Neural cell (in vitro differentiated cells): ENCODE results near the gene SLC23A3. TPM values are rescaled to one million over a fixed set of nuclear protein-coding genes. Genes with fewer than 3 reads are reported as not detected.

Experiments
- H2AFZ ChIP-seq: fragments of 200-600, 300-800 bp; sonication (generic), shearing (Covaris generic); 2 replicates; pipeline ENCODE4 v1.6.0; 2014; ENCODE audit warnings: low read depth, mild to moderate bottlenecking, antibody characterized with exemption, low read length, moderate library complexity
- H3F3A ChIP-seq: fragments of 200-600 bp; shearing (Covaris generic); 2 replicates; pipeline ENCODE4 v1.6.1; 2016; ENCODE audit warnings: mild to moderate bottlenecking, moderate library complexity, mixed read lengths, antibody characterized with exemption, low read length; ENCODE audit not compliant: insufficient read depth, poor library complexity, severe bottlenecking
- H3K27ac ChIP-seq: fragments of 200-600, 300-800 bp; sonication (generic), shearing (Covaris generic); 2 replicates; pipeline ENCODE4 v1.5.1; 2014; ENCODE audit warnings: mild to moderate bottlenecking, low read length, moderate library complexity
- H3K27me3 ChIP-seq: fragments of 300-800, 200-600 bp; sonication (generic), shearing (Covaris generic); 2 replicates; pipeline ENCODE4 v1.6.0; 2014; ENCODE audit warnings: mild to moderate bottlenecking, low read depth, low read length, moderate library complexity; ENCODE audit not compliant: insufficient read depth
- H3K36me3 ChIP-seq: fragments of 300-800, 200-600 bp; sonication (generic), shearing (Covaris generic); 2 replicates; pipeline ENCODE4 v1.5.1; 2014; ENCODE audit warnings: mild to moderate bottlenecking, antibody characterized with exemption, low read length, moderate library complexity; ENCODE audit not compliant: insufficient read depth
- H3K4me2 ChIP-seq: fragments of 300-800, 200-600 bp; sonication (generic), shearing (Covaris generic); 2 replicates; pipeline ENCODE4 v1.6.0; 2014; ENCODE audit warnings: mild to moderate bottlenecking, low read length
- H3K4me3 ChIP-seq: fragments of 300-800, 200-600 bp; sonication (generic), shearing (Covaris generic); 2 replicates; pipeline ENCODE4 v1.5.1; 2014; ENCODE audit warnings: mild to moderate bottlenecking, low read length, moderate library complexity
- H3K79me2 ChIP-seq: fragments of 200-600 bp; shearing (Covaris generic); replicated peaks from 2 replicates; pipeline ENCODE4 v1.6.0; 2014; ENCODE audit warnings: mild to moderate bottlenecking, low read length, moderate library complexity; ENCODE audit not compliant: insufficient read depth
- H3K9ac ChIP-seq: fragments of 300-800, 200-600 bp; sonication (generic), shearing (Covaris generic); 2 replicates; pipeline ENCODE4 v1.6.1; 2016; ENCODE audit warnings: mild to moderate bottlenecking, low read length, mixed read lengths
- H3K9me2 ChIP-seq: fragments of 200-600 bp; shearing (Covaris generic); 2 replicates; pipeline ENCODE4 v1.6.1; 2016; ENCODE audit warnings: mild to moderate bottlenecking, low read length, mixed read lengths; ENCODE audit not compliant: insufficient read depth
- H3K9me3 ChIP-seq: fragments of 200-600, 300-800 bp; sonication (generic), shearing (Covaris generic); 2 replicates; pipeline ENCODE4 v1.6.1; 2016; ENCODE audit warnings: mild to moderate bottlenecking, mixed run types, low read length, moderate library complexity, mixed read lengths
- H4K20me1 ChIP-seq: fragments of 200-600 bp; shearing (Covaris generic); 2 replicates; pipeline ENCODE4 v1.6.1; 2016; ENCODE audit warnings: mild to moderate bottlenecking, mixed run types; ENCODE audit not compliant: insufficient read depth
- CTCF ChIP-seq: fragments of 450-650 bp; IDR thresholded peaks from 2 replicates; pipeline ENCODE4 v1.5.1; 2014; ENCODE audit warnings: antibody characterized with exemption, mild to moderate bottlenecking, moderate library complexity; ENCODE audit not compliant: poor library complexity, severe bottlenecking
- EP300 ChIP-seq: fragments of 450-650 bp; conservative IDR thresholded peaks from 2 replicates; pipeline ENCODE4 v1.6.1; 2014; ENCODE audit warnings: antibody characterized with exemption, mild to moderate bottlenecking, moderate library complexity; ENCODE audit not compliant: poor library complexity, severe bottlenecking
- EZH2 ChIP-seq: fragments of 200-600, 300-800 bp; shearing (Covaris generic), sonication (generic); IDR thresholded peaks from 2 replicates; pipeline ENCODE4 v1.6.1; 2014; ENCODE audit warnings: antibody characterized with exemption, low read length, borderline replicate concordance, mild to moderate bottlenecking; ENCODE audit not compliant: insufficient read depth, poor library complexity, severe bottlenecking
- MXI1 ChIP-seq: fragments of 450-650 bp; conservative IDR thresholded peaks from 2 replicates; pipeline ENCODE4 v1.6.1; 2014; ENCODE audit warnings: antibody characterized with exemption, mild to moderate bottlenecking; ENCODE audit not compliant: poor library complexity, severe bottlenecking
- POLR2AphosphoS5 ChIP-seq: IDR thresholded peaks from 2 replicates; pipeline ENCODE4 v1.6.1; 2012
- RAD21 ChIP-seq: fragments of 450-650 bp; conservative IDR thresholded peaks from 2 replicates; pipeline ENCODE4 v1.6.1; 2014; ENCODE audit warnings: antibody characterized with exemption, mild to moderate bottlenecking, moderate library complexity
- SMC3 ChIP-seq: fragments of 450-650 bp; conservative IDR thresholded peaks from 2 replicates; pipeline ENCODE4 v1.6.1; 2014; ENCODE audit warnings: antibody characterized with exemption, mild to moderate bottlenecking, moderate library complexity; ENCODE audit not compliant: poor library complexity
- TAF1 ChIP-seq: IDR thresholded peaks from 2 replicates; pipeline ENCODE4 v1.6.1; 2012; ENCODE audit warnings: low read depth
- polyA plus RNA-seq: library from polyadenylated mRNA; depleted of rRNA; stranded (reverse); fragments of >200 nt; gene quantifications from 2 replicates; pipeline ENCODE4 v1.2.3, GENCODE V29; 2014
- TF ChIP-seq, protein P1 (sequence below): IDR thresholded peaks from 2 replicates; pipeline ENCODE4 v1.6.1; 2012; ENCODE audit warnings: borderline replicate concordance

The SLC23A3 gene
- polyA plus RNA-seq, 1 donor from 2014 or later = 0.28 TPM

DNA sequence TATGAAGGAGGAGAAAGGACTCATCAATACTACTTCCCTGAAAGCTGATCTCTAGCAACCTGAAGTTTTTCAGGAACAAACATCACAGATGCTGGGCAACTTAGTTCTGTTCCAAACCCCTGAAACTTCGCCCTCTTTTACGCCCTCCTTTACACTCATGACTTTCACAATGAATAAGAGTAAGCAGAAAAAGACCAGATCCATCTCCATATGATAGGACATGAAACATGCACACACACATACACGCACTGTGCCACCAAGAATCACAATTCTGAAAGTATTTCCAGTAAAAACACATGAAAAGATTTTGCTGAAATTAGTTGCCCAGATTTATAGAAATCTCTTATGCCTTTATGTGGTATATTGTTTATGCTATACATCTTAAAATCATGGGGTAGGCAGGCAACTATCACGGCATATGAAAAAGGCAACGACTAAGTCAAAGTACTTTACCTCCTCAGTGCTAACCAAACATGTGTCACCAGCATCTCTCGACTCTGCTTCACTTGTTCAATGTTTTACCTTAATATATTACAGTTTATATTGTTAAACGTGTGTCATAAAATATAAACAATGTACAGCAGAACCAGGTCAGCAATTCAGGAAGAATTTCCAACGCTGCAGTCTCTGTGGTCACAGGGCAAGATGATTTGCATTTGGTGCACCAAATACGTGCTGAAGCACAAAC, 57.0 kb downstream of the SLC23A3 start:
- H3K36me3 ChIP-seq = no peaks in the 10 kb centered on the region

DNA sequence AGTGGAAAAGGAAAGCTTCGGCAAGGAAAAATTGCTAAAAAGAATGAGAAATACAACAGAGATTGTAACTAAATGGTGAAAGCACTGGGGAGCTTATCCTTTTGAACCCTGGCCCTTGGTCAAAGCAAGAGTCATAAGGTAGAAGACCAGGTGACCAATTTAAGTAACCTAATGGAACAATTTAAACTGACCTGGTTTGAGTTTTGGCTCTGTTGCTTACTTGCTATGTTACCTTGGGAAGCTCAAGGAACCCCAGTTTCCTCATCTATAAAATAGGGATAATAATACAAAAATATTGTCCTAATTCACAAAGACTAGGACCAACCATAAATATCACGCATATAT, 57.8 kb downstream of the SLC23A3 start:
- Histone ChIP-seq H3K4me2 (no peak overlapping the region), H3K4me3 (no peak overlapping the region), H3K9me3 (no peaks in the 10 kb centered on the region), H3K9ac (no peak overlapping the region), H3K27me3 (no peaks in the 10 kb centered on the region), H4K20me1 (no peaks in the 10 kb centered on the region), H3K9me2 (no peaks in the 10 kb centered on the region), H3K27ac (no peak overlapping the region), H2AFZ (no peak overlapping the region), H3F3A (no peaks in the 10 kb centered on the region), H3K36me3 (no peaks in the 10 kb centered on the region), H3K79me2 (no peaks in the 10 kb centered on the region)
- TF ChIP-seq SMC3 = no peak
- no peak for TF ChIP-seq EP300
- TF ChIP-seq CTCF = no peak
- no peak for TF ChIP-seq TAF1
- TF ChIP-seq, protein P1, sequence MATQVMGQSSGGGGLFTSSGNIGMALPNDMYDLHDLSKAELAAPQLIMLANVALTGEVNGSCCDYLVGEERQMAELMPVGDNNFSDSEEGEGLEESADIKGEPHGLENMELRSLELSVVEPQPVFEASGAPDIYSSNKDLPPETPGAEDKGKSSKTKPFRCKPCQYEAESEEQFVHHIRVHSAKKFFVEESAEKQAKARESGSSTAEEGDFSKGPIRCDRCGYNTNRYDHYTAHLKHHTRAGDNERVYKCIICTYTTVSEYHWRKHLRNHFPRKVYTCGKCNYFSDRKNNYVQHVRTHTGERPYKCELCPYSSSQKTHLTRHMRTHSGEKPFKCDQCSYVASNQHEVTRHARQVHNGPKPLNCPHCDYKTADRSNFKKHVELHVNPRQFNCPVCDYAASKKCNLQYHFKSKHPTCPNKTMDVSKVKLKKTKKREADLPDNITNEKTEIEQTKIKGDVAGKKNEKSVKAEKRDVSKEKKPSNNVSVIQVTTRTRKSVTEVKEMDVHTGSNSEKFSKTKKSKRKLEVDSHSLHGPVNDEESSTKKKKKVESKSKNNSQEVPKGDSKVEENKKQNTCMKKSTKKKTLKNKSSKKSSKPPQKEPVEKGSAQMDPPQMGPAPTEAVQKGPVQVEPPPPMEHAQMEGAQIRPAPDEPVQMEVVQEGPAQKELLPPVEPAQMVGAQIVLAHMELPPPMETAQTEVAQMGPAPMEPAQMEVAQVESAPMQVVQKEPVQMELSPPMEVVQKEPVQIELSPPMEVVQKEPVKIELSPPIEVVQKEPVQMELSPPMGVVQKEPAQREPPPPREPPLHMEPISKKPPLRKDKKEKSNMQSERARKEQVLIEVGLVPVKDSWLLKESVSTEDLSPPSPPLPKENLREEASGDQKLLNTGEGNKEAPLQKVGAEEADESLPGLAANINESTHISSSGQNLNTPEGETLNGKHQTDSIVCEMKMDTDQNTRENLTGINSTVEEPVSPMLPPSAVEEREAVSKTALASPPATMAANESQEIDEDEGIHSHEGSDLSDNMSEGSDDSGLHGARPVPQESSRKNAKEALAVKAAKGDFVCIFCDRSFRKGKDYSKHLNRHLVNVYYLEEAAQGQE = no peak
- TF ChIP-seq EZH2 = no peak
- TF ChIP-seq POLR2AphosphoS5 = no peak
- TF ChIP-seq RAD21 = no peak

More for the DNA sequence above, 57.0 kb downstream of the SLC23A3 start:
- Histone ChIP-seq H3K4me3 (no peak overlapping the region), H2AFZ (no peak overlapping the region), H3F3A (no peaks in the 10 kb centered on the region), H3K9me3 (no peaks in the 10 kb centered on the region), H4K20me1 (no peaks in the 10 kb centered on the region), H3K9me2 (no peaks in the 10 kb centered on the region), H3K4me2 (no peak overlapping the region), H3K27ac (no peak overlapping the region), H3K9ac (no peak overlapping the region), H3K79me2 (no peaks in the 10 kb centered on the region), H3K27me3 (no peaks in the 10 kb centered on the region)
- TF ChIP-seq EP300 (no peak), RAD21 (no peak), TAF1 (no peak), MXI1 (no peak), POLR2AphosphoS5 (no peak), CTCF (no peak), EZH2 (no peak), SMC3 (no peak)
- TF ChIP-seq, protein P1 = no peak
